ENCODE data around the gene KTN1.

The KTN1 gene

GRCh38 chr14:55605793-55606192, 25.8 kb downstream of the KTN1 start:
- Histone ChIP-seq H3K4me3 (ENCODE audit: low read depth, low read length) (no peak overlapping the region), H3K27ac (no peak overlapping the region), H3K27me3 (ENCODE audit: insufficient read depth, low read depth, severe bottlenecking) (no peaks in the 10 kb centered on the region), H3K9me3 (ENCODE audit: severe bottlenecking) (no peaks in the 10 kb centered on the region), H3K36me3 (no peaks in the 10 kb centered on the region)
- TF ChIP-seq, protein P1, sequence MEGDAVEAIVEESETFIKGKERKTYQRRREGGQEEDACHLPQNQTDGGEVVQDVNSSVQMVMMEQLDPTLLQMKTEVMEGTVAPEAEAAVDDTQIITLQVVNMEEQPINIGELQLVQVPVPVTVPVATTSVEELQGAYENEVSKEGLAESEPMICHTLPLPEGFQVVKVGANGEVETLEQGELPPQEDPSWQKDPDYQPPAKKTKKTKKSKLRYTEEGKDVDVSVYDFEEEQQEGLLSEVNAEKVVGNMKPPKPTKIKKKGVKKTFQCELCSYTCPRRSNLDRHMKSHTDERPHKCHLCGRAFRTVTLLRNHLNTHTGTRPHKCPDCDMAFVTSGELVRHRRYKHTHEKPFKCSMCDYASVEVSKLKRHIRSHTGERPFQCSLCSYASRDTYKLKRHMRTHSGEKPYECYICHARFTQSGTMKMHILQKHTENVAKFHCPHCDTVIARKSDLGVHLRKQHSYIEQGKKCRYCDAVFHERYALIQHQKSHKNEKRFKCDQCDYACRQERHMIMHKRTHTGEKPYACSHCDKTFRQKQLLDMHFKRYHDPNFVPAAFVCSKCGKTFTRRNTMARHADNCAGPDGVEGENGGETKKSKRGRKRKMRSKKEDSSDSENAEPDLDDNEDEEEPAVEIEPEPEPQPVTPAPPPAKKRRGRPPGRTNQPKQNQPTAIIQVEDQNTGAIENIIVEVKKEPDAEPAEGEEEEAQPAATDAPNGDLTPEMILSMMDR (IDR thresholded peaks at IDR 0.05; ENCODE audit: low read depth, low read length): no peak
- DNase-seq: no peak

- H3K4me3 ChIP-seq (ENCODE audit: low read depth, low read length): no peak overlapping the region
- H3K27me3 ChIP-seq (ENCODE audit: insufficient read depth, low read depth, severe bottlenecking): no peaks in the 10 kb centered on the region
- H3K36me3 ChIP-seq: peaks cover 4% of the 10 kb centered on the region; the same call in 1 of the 2 replicates
- no peak overlapping the region for H3K27ac ChIP-seq
- no peak for DNase-seq
- H3K9me3 ChIP-seq (ENCODE audit: severe bottlenecking): no peaks in the 10 kb centered on the region
- TF ChIP-seq, protein P1 (IDR thresholded peaks at IDR 0.05; ENCODE audit: low read depth, low read length): no peak
These were observed 27.4 kb downstream of the KTN1 start for GRCh38 chr14:55607386-55607785.

DNA sequence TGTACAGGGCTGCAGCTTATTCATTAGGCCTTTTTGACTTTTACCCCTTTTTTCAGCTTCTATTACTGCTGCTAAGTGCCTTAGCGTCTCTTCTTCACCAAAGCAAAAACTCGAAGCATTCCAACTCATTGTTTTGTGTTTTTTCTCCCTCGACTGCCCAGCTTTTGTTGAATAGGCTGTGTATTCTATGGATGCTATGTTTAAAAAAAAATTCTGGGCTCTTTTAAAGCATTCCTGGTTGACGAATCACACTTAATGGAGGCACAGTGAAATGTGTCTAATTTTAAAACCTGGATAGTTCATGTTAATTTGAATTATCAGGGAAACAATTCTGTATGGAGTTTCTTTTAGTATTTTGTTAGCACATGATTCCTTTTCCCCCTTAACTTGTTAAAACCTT, 29.7 kb downstream of the KTN1 start:
- H3K9me3 ChIP-seq (ENCODE audit: severe bottlenecking): no peaks in the 10 kb centered on the region
- TF ChIP-seq, protein P1 (IDR thresholded peaks at IDR 0.05; ENCODE audit: low read depth, low read length): no peak
- H3K27ac ChIP-seq: no peak overlapping the region
- no peak overlapping the region for H3K4me3 ChIP-seq (ENCODE audit: low read depth, low read length)
- no peak for DNase-seq
- peaks cover 11% of the 10 kb centered on the region for H3K36me3 ChIP-seq
- H3K27me3 ChIP-seq (ENCODE audit: insufficient read depth, low read depth, severe bottlenecking): no peaks in the 10 kb centered on the region

DNA sequence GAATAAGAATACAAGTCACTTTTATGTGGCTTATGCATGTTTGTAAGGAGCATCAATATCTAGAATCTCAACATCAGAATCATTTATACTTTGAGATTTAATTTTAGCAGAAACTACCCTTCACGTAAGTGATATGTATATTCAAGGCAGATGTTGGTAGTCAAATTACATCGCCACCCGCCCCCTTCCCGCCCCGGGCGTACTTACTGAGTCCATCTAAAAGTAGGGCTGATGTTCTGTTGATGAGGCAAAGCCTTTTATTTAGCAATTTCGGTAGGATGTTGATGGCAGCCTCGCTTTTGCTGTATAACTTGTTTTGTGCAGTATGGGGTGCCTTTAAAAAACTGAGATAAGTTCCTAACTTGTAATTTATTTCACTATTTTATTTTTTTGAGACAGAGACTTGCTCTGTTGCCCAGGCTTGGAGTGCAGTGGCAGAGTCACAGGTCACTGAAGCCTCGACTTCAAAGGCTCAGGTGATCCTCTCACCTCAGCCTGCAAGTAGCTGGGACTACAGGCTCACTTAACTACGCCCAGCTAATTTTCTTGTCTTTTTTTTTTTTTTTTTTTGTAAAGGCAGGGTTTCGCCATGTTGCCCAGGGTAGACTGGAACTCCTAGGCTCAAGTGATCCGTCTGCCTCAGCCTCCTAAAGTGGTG, 30.8 kb downstream of the KTN1 start:
- H3K27ac ChIP-seq: no peak overlapping the region
- no peaks in the 10 kb centered on the region for H3K27me3 ChIP-seq (ENCODE audit: insufficient read depth, low read depth, severe bottlenecking)
- H3K9me3 ChIP-seq (ENCODE audit: severe bottlenecking): no peaks in the 10 kb centered on the region
- H3K36me3 ChIP-seq: peaks cover 12% of the 10 kb centered on the region
- no peak overlapping the region for H3K4me3 ChIP-seq (ENCODE audit: low read depth, low read length)
- DNase-seq: no peak
- TF ChIP-seq, protein P1 (IDR thresholded peaks at IDR 0.05; ENCODE audit: low read depth, low read length): no peak

DNA sequence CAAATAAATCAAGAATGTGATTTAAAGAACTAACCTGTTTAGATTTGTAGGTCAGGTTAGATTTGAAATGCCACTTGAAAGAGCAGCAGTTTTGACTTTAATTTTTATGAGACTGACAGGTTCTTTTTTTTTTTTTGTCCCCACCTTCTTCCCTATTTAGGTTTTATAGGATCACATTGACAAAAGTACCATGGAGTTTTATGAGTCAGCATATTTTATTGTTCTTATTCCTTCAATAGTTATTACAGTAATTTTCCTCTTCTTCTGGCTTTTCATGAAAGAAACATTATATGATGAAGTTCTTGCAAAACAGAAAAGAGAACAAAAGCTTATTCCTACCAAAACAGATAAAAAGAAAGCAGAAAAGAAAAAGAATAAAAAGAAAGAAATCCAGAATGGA, 31.9 kb downstream of the KTN1 start:
- no peaks in the 10 kb centered on the region for H3K9me3 ChIP-seq (ENCODE audit: severe bottlenecking)
- H3K36me3 ChIP-seq: peaks cover 23% of the 10 kb centered on the region
- H3K27ac ChIP-seq: no peak overlapping the region
- H3K4me3 ChIP-seq (ENCODE audit: low read depth, low read length): no peak overlapping the region
- H3K27me3 ChIP-seq (ENCODE audit: insufficient read depth, low read depth, severe bottlenecking): no peaks in the 10 kb centered on the region
- TF ChIP-seq, protein P1 (IDR thresholded peaks at IDR 0.05; ENCODE audit: low read depth, low read length): no peak
- no peak for DNase-seq

DNA sequence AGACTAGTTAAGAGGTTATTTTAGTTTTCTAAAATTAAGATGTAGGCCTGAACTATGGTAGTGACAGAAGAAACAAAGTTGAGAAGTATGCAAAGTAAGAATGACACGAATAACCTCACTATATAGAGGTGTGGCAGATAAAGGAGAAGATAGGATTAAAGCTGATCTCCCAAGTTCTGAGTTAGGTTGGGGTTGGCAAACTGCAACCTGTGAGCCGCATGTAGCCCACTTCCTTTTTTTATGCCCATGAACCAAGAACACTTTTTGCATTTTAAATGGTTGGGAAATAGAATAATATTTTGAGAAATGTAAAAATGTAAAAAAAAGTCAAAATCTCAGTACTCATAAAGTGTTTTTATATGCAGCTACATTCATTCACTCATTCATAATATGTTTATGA, 34.3 kb downstream of the KTN1 start:
- no peak overlapping the region for H3K27ac ChIP-seq
- no peaks in the 10 kb centered on the region for H3K27me3 ChIP-seq (ENCODE audit: insufficient read depth, low read depth, severe bottlenecking)
- TF ChIP-seq, protein P1 (IDR thresholded peaks at IDR 0.05; ENCODE audit: low read depth, low read length): no peak
- H3K36me3 ChIP-seq: peaks cover 47% of the 10 kb centered on the region
- DNase-seq: no peak
- H3K9me3 ChIP-seq (ENCODE audit: severe bottlenecking): no peaks in the 10 kb centered on the region
- no peak overlapping the region for H3K4me3 ChIP-seq (ENCODE audit: low read depth, low read length)
